Tibial nerve (tissue), 4 donors: ENCODE measurements around the gene TNIK.

Experiments
- CTCF ChIP-seq, 5 experiments: fragments of 200-600 bp in 3 of 5; fragments of 450-650 bp in 2 of 5; sonication (generic) in 3 of 5; IDR thresholded peaks; one replicate each; pipeline ENCODE4 v1.5.1; 2016 to 2019; ENCODE audit warnings: antibody characterized with exemption in 5 of 5, mild to moderate bottlenecking in 3 of 5, moderate library complexity in 2 of 5
- EP300 ChIP-seq, 2 donors: sonication (generic); formaldehyde crosslinking; IDR thresholded peaks; one replicate each; pipeline ENCODE4 v1.6.1; 2017; ENCODE audit warnings: antibody characterized with exemption in 2 of 2, mild to moderate bottlenecking in 1 of 2
- POLR2A ChIP-seq, 2 donors: fragments of 450-650 bp; IDR thresholded peaks; one replicate each; pipeline ENCODE4 v1.6.1; 2017; ENCODE audit warnings: antibody characterized with exemption in 2 of 2, mild to moderate bottlenecking in 2 of 2, moderate library complexity in 2 of 2

- TF ChIP-seq CTCF (IDR thresholded peaks at IDR 0.05) (no peak), POLR2A (IDR thresholded peaks at IDR 0.05) (no peak), EP300 (IDR thresholded peaks at IDR 0.05) (no peak)
These were observed 25.1 kb downstream of the TNIK start for GRCh38 chr3:171435143-171435542.
